ENCODE data around the gene NDUFB11.

- TF ChIP-seq, protein P1, sequence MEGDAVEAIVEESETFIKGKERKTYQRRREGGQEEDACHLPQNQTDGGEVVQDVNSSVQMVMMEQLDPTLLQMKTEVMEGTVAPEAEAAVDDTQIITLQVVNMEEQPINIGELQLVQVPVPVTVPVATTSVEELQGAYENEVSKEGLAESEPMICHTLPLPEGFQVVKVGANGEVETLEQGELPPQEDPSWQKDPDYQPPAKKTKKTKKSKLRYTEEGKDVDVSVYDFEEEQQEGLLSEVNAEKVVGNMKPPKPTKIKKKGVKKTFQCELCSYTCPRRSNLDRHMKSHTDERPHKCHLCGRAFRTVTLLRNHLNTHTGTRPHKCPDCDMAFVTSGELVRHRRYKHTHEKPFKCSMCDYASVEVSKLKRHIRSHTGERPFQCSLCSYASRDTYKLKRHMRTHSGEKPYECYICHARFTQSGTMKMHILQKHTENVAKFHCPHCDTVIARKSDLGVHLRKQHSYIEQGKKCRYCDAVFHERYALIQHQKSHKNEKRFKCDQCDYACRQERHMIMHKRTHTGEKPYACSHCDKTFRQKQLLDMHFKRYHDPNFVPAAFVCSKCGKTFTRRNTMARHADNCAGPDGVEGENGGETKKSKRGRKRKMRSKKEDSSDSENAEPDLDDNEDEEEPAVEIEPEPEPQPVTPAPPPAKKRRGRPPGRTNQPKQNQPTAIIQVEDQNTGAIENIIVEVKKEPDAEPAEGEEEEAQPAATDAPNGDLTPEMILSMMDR (conservative IDR thresholded peaks at IDR 0.05 in 1 of 2, IDR thresholded peaks at IDR 0.05 in 1 of 2; ENCODE audit: extremely low read depth in 1 of 2, insufficient read depth in 1 of 2, low read depth in 1 of 2, low read length in 2 of 2), result no peak
- TF ChIP-seq EZH2 (IDR thresholded peaks at IDR 0.05; ENCODE audit: borderline replicate concordance, low read length), result no peak
These were observed 45.4 kb upstream of the NDUFB11 start for GRCh38 chrX:47189906-47190305.

Measured in mammary epithelial cell (primary cell).